Fibroblast of skin of right biceps (primary cell): ENCODE results near the gene KRTAP4-9.
"Not testable (repeated sequence)": the region's sequence is repeated elsewhere in the genome, so short reads cannot be mapped to it uniquely, and the experiment has no call there.

Source experiments
- DNase-seq: peaks from one replicate; pipeline ENCODE4 v3.0.0-alpha.2; 2013

Gene KRTAP4-9

GRCh38 chr17:41133880-41134735 is 28.9 kb downstream of the KRTAP4-9 start:
- DNase-seq: peak; percentile 39

DNA sequence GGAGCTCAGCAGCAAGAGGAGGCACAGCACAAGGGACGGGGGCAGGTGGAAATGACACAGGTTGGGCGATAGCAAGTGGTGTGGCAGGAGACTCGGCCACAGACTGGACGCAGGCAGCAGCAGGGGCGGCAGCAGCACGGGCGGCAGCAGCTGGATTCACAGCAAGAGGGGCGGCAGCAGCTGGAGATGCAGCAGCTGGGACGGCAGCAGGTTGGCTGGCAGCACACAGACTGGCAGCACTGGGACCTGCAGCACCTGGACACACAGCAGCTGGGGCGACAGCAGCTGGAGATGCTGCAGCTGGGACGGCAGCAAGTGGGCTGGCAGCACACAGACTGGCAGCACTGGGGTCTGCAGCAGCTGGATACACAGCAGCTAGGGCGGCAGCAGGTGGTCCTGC is 34.7 kb downstream of the KRTAP4-9 start:
- not testable (repeated sequence) for DNase-seq

DNA sequence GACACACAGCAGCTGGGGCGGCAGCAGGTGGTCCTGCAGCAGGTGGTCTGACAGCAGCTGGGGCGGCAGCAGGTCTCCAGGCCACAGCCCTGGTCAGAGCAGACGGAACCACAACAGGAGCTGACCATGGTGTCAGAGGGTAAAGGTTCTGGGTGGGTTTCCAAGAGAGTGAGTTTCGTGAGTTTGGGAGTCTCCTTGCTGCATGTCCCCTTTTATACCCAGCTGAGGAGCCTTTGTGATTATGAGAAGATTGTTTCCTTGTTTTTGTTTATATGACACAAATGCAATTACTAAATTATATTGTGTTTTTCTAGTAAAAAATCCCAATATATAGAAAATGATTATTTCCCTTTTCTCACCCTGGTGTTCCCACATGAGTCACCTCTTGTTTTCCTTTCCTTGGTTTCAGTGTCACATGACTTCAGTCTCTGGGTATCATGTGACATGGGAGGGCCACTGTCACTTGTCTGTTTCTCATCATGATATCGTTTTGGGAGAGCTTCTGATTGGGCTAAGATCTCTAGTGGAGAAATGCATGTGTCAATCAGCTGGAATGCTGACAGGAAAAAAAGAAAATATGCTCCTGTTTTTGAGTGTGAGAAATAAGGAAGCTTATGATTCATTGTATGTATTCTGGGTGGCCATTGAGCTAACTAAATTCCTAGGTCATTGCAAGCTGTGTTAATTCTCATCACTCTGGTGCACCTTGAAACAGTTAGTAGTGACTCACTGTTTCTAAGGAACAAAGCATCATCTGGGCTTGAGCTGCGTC is 35.4 kb downstream of the KRTAP4-9 start, which contains the start of gene KRTAP4-6:
Gene KRTAP4-6, minus strand, starts transcription at position 185 of the 772 bp plus-strand sequence. Its CDS starts 57 bp downstream, at position 128.
- peak; percentile 97 for DNase-seq

GRCh38 chr17:41141361-41141760 is 36.2 kb downstream of the KRTAP4-9 start:
- no peak for DNase-seq

- DNase-seq: no peak
These were observed 39.7 kb downstream of the KRTAP4-9 start for GRCh38 chr17:41144846-41145245.

DNA sequence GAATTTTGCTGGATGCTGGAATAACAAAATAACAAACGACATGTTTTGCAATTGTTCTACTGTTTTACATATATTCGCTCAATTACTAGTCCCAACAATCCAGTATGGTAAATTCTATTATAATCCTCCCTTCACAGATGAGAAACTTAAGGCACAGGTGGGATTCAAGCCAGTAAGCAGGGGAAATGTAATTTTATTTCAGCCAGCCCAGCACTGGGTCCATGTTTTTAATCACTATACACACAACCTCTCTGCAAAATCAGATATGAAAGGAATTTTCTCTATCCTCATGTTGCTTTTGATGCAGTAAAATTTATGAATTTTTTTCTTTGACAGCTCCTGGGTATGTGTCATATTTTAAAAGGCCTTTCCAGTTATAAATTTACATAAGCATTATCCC is 40.1 kb downstream of the KRTAP4-9 start:
- DNase-seq: no peak

DNA sequence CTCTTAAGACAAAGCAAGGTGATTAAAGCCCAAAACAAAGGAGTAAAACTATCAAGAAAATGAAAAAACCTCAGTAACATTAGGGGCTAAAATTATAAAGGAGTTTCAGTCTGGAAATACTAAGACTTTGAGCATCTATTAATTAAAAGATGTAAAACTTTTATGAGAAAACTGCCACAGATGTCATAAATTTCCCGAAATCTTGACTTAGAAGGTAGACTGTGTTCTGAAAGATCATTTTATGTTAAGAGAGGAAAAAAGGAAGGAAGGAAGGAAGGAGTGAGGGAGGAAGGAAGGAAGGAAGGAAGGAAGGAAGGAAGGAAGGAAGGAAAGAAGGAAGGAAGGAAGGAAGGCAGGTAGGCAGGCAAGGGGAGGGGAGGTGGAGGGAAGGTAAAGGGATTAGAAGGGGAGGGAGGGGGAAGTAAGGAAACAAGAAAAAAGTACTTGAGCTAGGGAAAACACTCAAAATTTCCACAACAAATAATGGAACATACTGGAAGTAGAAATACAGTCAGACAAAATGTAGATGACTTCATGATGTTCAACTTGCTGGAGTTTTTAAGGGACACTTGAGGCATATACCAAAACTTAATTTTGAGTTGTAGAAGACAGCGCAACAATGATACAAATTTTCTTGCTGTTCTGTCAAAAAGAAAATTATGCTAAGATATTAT is 42.5 kb downstream of the KRTAP4-9 start:
- DNase-seq: no peak

DNA sequence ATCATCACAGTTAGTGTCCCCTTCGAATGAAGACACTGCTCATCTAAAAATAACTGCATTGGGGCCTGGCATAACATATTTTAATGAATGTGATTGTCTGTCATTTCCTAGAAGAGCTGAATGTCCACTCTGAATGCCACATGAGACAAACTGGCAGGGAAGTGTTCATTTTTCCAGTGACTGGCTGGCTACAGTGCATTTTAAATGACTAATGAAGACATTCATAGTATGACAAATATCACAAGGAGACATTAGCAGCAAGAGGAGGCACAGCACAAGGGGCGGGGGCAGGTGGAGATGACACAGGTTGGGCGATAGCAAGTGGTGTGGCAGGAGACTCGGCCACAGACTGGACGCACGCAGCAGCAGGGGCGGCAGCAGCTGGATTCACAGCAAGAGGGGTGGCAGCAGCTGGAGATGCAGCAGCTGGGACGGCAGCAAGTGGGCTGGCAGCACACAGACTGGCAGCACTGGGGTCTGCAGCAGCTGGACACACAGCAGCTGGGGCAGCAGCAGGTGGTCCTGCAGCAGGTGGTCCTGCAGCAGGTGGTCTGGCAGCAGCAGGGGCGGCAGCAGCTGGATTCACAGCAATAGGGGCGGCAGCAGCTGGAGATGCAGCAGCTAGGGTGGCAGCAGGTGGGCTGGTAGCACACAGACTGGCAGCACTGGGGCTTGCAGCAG is 43.9 kb downstream of the KRTAP4-9 start:
- not testable (repeated sequence) for DNase-seq

- no peak for DNase-seq
These were observed 44.4 kb downstream of the KRTAP4-9 start, which contains the start of gene KRTAP4-5 for GRCh38 chr17:41149652-41149985. Gene KRTAP4-5, minus strand, starts transcription at chr17:41149825. Its CDS starts 58 bp downstream, at chr17:41149767.

- no peak for DNase-seq
These were observed 44.8 kb downstream of the KRTAP4-9 start for GRCh38 chr17:41150026-41150425.

- no peak for DNase-seq
These were observed 46.3 kb downstream of the KRTAP4-9 start for GRCh38 chr17:41151525-41151924.

DNA sequence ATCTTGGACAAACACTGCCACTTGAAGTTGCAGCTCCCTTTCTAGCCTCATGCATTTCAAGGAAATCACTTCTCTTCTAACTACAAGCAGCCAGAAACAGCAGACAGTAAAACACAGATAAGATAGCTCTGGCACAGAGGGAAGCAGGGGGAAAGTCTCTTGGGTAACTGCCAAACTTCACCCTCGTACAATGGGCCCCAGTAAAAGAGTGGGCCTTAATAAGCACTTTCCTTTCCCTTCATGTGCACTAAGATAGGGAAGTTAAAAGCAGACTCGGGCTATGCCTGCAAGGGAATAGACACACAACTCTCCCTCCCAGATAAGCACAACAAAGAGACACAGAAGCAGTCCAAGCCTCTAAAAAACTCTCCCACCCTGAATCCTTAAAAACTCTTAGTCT is 48.7 kb downstream of the KRTAP4-9 start:
- no peak for DNase-seq
